HG02943 (cell line): Measurements from ENCODE around the gene ADGRV1.
"Not testable (repeated sequence)": the region's sequence is repeated elsewhere in the genome, so short reads cannot be mapped to it uniquely, and the experiment has no call there.

ENCODE experiments used
- ATAC-seq: cut with Tn5 transposase; IDR thresholded peaks from one replicate; pipeline ENCODE4 v1.9.1; 2021; ENCODE audit warnings: mild to moderate bottlenecking, low read depth, moderate library complexity; ENCODE audit not compliant: unreplicated experiment

Gene ADGRV1

DNA sequence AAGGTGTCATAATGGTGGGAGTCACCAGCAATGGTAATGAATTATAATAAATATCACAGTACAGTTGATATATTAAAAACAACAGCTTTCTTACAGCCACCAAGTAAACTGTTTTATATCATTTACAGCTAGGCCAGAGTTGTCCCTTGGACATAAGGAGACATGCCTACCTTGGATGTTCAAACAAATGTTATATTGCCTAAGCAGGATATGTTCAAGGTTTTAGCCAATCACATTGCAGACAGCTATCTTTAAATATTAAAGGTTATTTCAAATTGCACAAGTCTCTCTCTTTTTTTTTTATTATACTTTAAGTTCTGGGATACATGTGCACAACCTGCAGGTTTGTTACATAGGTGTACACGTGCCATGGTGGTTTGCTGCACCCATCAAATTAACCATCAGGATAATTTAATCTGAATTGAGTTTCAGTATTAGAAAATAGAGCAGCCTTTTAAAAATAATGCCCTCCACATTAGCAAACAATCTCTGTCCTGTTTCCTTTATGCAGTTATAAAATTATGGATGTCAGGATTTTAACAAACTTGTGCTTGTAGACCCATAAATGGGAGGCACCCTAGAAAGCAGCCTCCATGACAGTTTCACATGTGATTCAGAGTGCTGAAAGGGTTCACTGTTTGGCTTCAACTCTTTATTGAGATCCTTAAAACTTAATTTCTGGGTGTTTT lies 483.8 kb downstream of the ADGRV1 start:
- ATAC-seq, result no peak

DNA sequence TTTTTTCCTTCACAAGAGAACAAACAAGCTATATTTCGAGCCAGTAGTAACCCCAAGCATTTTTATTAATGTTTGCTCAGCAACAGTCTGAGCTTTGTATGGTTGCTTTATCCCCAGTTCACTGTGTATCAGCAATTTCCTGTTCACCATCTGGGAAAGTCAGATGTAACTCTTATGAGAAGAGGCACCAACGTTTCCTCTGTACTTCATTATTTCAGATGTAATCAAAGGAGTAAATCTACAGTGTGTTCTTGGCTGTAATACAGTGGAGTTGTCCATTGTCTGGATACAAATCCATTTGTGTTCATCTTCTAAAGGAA lies 484.3 kb downstream of the ADGRV1 start:
- ATAC-seq, result no peak

DNA sequence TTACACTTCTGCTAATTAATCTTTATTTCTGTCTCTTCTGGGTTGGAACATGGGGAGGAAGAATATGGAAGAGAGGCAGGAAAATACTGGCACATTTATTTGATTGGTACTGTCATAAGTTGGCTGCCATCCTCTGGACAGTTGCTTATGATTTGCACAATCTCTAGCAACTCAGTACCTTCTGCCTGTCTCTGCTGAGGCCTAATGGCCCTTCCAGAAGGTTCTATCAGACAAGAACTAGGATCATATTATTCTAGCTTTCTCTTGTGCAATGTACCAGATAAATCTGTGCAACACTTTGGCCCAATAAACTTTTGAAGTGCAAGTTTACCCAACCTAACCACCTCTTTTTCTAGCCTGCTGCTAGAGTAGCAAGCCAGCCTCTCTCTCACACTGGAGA lies 489.5 kb downstream of the ADGRV1 start:
- no peak for ATAC-seq

DNA sequence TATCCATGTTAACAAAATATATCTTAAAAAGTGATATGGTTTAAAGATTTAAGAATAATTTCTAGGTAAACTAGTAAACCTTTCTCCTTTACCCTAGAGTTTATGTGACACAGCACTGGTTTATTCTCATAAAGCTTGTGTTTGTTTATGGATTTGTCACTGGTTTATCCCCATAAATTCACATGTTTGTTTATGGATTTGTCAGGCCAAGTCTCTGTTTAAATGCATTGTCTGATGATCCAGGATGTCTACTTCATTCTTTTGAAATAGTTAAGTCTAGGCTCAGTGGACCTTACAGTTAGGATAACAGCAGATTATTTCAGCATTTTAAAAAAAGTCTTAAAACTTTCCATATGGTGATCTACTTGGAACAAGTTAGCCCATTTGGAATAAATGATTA lies 490.5 kb downstream of the ADGRV1 start:
- no peak for ATAC-seq

DNA sequence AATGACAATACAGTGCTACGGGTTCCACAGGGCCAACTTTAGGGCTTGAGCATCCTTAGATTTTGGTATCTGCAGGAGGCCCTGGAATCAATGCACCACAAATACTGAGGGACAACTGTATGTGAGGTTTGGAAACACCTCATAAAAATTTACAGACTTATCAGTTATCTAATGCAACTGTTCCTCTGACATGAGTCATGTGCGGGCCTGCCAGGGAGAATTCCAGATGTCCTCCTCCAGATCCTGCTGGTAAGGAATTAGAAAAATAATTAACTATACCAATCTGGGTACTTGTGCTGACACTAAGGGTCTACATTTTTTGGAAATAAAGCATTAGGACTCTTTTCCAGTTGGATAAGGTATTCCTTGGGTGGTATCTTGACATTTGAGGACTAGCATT lies 491.2 kb downstream of the ADGRV1 start:
- ATAC-seq, result no peak

DNA sequence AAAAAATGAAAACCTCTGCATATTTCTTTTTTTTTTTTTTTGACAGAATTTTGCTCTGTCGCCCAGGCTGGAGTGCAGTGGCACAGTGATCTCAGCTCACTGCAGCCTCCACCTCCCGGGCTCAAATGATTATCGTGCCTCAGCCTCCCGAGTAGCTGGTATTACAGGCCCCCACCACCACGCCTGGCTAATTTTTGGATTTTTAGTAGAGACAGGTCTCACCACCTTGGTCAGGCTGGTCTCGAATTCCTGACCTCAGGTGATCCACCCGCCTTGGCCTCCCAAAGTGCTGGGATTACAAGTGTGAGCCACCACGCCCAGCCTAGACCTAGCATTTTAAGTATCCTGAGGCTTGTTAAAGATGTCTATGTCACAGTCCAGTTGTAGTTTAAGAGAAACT lies 493.8 kb downstream of the ADGRV1 start:
- ATAC-seq, result not testable (repeated sequence)

DNA sequence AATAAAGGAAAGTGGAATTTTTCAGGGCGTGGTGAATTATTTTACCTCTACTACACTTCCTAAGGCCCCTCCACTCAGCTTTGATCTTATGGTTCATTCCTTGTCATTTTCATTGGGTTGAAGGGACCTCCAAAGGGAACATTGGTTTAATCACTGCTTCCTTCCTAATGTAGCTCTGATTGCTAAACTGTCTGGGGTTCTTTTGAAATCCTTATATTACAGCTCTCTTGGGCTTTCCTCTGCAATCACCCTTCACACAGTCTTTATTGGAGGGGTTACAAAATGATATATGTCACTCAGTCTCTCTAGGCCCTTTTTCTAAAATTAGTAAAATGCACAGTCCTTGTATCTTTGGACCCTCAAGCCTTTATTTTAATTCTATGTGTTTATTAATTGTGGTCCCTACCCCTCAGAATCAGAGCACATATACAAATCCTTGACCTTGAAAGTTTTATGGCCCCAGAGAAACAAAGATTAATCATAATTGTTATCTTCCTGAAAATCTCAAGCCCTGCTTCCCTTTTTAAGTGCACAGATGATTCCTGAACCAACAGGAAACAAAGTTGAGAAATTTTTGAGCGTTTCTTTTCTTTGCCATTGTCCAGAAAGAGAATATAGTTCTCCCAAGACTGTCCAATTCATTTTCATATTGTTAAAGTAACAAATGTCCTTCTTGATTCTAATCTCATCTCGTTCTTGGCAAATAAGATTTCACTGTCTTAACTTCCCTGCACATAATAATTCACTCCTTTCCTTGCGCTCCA lies 494.6 kb downstream of the ADGRV1 start:
- no peak for ATAC-seq

DNA sequence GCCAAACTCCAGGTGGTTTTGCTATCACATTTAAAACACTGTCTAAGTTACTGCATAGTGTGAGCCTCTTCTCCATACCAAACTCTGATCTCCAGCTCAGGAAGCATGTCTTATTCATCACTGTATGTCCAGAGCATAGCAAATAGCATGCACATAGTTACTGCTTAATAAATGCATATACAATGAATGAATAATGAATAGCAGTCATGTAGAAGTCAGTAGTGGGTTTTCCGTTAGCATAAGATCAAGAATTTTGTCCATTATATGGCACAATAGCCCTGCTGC lies 495.1 kb downstream of the ADGRV1 start:
- ATAC-seq, result no peak

DNA sequence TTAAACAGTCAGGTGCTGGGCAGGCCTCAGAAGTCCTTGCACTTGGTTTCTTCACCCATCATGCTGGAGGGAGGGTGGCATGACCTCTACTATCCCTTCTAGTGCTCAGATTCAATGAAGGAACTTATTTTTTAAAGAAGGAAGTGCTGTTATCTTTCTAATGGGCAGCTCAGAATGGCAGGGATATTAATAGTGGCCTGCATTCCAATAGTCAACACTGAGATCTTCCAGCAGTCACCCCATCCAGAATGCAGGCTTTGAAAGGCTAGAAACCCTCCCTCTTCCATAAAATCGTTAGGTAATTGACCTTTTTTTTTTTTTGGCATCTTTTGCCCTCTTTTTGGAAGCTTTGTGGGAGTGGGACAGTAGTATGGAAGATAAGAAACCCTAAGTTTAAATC lies 499.6 kb downstream of the ADGRV1 start:
- ATAC-seq, result no peak

DNA sequence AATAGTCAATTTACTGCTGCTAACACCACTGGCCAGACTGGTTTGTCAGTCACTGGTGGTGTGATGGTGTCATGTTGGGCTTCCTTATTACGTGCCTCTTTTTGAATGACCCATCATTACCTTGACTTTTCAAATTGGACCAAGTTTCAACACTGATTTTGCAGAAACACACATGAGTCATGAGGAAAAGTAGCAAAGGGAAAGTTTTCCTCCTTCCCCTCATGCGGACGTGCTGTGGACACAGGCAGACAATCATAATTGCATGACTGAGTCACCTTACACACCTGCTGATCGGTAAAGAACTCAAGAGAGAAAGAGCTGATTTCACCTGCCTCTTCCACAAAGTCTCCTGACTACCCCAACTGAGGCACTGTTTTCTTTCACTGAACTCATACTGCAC lies 500.0 kb downstream of the ADGRV1 start:
- no peak for ATAC-seq

DNA sequence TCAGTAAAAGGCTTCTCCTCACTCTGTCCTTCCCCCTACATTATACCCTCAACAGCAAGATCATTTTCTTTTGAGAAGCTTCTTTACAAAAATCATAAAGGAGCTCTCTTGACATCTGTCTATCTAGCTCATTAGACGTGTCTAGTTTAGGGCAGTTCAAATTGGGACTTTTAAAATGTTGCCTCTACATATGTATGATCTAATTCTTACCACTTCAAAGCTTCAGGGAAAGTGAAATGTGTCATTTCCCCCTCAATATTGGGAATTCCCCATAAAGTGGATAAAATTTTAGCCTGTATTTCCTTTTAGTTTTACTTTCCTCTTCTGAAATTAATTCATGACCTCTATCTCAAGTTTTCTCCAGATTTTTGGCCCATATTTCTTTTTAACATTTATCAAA lies 500.8 kb downstream of the ADGRV1 start:
- peak; percentile 76 for ATAC-seq

DNA sequence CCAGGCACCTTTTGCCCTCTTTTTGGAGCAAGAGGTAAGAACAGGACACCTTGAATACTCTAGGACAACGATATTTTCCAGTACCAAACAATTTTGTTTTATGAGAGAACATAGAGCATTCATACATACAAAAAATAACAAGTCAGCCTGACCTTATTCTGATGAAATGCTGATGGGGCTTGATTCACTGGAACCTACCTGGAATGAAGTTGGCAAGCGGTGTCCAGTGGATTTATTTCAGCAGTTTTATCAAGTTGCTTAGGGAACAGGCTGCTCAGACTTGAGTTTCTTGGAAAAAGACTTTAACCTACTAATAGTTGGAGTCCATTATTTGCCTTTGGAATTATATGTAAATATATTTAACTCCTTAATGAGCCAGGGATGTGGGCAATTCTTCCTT lies 502.5 kb downstream of the ADGRV1 start:
- no peak for ATAC-seq

DNA sequence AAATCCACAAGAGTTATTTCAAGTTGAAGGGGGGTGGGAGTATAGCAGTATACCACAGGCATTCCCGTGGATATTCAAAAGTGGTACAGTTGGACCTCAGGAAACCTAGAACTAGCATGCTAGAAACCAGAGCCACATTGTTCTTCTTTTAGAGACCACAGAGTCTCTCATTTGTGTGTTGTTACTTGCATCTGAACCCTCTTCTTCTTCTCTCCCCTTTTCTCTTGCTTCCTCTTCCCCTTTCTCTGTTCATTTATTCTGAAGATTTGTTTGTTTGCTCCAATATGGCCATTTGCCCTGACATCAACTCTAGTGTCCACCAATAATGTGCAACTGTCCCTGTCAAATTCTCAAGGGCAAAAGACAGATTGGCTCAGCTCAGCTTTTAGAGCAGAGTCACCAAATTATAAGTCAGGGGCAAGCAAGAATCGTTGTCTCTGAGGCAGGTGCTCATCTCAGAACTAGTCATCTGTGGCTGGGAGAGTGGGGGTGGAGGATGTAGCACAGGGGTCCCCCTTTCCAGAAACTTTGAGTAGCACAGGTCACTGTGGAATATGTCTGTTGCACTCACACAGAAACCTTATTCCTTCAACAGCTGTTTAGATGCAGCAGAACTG lies 503.5 kb downstream of the ADGRV1 start:
- no peak for ATAC-seq

DNA sequence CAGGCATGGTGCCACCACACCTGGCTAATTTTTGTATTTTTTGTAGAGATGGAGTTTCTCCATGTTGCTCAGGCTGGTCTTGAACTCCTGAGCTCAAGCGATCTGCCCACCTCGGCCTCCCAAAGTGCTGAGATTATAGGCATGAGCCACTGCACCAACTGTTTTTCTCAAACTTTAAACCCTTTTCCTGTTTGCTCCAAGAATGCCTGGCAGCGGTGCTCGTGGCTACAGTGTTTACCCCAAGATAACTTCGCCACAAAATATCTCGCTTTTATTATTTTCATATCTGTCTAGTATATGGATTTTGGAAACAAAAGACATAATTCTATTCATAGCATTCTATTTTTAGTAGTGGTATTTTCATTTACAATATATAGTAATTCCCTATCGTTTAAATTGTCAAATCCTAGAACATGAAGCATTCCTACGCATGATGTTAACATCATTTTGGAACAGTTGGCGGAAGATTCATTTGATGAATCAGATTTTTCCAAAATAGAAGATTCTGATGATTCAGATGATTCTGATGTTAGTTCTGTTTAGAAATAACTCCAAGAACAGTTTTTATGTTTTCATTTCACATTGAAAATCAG lies 504.6 kb downstream of the ADGRV1 start:
- not testable (repeated sequence) for ATAC-seq

DNA sequence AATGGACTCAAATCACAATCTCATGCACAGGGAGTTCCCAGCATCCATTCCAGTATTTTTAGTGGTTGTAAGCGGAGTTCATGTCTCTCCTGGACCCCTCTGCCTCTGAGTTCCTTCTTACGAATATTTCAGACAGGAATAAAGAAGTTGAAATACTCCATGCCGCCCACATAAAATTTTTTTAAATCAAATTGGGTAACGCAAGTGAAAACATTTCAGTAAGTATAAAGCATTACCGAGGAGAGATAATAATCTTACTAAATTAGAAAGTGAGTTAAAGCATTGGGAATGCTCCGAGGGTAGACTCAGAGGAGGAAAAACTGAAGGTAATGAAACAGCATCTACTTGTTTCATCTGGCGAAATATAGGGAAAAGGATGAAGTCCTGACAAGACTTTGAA lies 506.9 kb downstream of the ADGRV1 start:
- no peak for ATAC-seq

DNA sequence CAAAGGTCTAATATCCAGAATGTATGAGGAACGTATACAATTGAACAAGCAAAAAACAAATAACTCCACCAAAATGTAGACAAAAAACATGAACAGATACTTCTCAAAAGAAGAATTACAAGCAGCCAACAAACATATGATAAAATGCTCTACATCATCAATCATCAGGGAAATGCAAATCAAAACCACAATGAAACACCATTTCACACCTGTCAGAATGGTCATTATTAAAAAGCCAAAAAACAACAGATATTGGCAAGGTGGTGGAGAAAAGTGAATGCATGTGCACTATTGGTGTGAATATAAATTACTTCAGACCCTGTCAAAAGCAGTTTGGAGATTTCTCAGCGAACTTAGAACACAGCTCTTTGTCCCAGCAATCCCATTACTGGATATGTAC lies 510.8 kb downstream of the ADGRV1 start:
- ATAC-seq, result no peak

DNA sequence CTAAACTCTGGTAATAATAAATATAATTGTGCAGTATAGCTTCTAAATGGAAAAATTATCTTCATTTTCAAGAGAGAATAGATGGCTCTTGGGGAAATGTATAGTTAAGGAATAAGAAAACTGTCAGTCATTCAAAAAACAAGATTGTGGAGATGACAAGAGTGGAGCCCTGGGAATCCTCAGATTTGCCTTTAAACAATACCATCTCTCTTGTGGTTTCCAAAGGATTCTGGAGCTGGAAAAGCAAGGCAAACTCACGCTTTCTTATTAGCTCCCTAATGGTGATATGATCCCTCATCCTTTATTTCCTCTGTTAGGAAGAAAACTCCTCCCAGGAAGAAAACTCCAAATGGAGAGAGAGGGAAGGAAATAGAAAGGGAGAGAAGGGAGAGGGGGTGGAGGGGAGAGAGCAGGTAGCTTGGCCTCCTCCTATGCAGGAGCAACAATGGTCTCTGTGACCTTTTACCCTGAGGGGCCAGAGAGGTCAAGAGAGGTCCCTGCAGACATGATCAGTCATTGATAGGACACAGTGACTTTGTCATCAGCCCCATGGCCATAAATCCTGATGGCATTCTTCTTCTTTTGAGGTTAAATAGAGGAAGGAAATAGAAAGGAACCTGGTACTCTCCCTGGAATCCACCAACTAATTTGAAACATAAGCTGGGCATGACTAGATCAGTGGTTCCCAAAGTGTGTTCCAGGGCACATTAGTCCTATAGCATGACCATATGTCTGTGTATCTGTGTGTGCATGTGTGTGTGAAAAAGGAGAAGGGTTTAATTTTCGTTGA lies 512.4 kb downstream of the ADGRV1 start:
- ATAC-seq, result no peak

DNA sequence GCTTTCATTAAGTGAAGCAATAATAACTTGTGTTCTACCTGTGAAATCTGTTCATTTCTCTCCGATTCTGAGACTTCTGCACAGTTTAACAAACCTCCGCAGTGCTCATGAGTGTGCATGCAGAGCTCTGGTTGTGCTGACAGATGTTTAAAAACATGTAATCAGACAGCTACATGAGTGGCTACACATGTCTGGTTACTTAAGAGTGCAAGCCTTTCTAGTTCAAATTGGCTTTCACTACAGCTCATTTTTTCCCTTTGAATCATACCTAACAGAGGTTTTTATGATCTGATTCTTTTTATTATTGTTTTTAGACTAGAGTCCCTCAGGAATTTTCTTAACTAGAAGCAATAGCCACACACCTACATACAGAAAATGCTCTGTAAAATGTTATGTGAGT lies 514.3 kb downstream of the ADGRV1 start:
- no peak for ATAC-seq

DNA sequence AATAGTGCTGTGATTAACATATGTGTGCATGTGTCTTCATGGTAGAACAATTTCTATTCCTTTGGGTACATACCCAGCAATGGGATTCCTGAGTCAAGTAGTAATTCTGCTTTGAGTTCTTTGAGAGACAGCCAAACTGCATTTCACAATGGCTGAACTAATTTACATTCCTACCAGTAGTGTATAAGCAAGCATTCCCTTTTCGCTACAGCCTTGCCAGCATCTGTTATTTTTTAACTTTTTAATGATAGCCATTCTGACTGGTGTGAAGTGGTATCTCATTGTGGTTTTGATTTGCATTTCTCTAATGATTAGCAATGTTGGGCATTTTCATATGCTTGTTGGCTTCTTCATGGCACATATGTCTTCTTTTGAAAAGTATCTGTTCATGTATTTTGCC lies 516.0 kb downstream of the ADGRV1 start:
- peak; percentile 88 for ATAC-seq

DNA sequence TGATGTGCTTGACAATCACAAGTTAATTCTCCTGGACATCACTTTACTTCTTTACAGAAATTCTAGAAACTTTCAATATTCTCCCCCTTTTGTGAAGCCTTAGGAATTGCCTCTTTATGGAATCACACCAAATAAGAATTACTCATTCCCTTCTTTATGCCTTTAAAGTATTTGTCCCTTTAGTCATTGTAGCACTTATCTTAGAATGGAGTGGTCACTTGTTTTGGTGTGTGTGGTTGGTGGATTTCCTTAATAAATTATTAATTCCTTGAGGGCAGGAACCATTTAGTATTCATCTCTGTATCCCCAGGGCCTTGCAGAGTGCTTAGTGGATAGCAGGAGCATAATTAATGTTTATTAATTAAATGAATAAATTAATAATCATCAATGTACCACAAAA lies 517.5 kb downstream of the ADGRV1 start:
- ATAC-seq, result no peak

DNA sequence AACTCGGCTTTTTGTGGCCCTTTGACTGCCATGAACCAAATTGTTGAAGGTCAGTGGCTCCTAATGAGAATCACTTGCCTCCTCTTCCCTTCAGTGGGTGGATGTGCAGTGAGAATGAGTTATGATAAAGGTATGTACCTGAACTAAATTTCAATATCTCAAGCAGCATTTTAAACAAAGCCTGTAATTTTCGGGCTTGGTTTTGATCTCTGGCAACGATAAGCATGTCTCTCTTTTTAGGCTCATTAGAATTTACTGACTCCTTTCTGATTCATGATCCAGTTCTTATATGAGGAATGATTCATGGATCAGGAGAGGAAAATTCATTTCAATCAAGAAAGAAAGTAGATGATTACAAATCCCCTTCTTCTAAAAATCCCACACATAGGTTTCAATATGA lies 519.0 kb downstream of the ADGRV1 start:
- no peak for ATAC-seq
